SHP77 treated with DMSO at 0.1 percent for 48 hours (cell line): ENCODE measurements around the gene NAA40.

Source experiments
- DNase-seq: peaks from one replicate; lab custom pipeline; 2025; lab: John Stamatoyannopoulos, UW

The NAA40 gene

GRCh38 chr11:63986932-63987513, 48.2 kb downstream of the NAA40 start:
- no peak for DNase-seq

GRCh38 chr11:63991558-63991957, 52.8 kb downstream of the NAA40 start:
- DNase-seq: no peak

- no peak for DNase-seq
Observed at GRCh38 chr11:63993100-63993499, 54.3 kb downstream of the NAA40 start.

- no peak for DNase-seq
Observed at GRCh38 chr11:63993993-63994392, 55.2 kb downstream of the NAA40 start.

GRCh38 chr11:63996512-63996911, 57.7 kb downstream of the NAA40 start:
- no peak for DNase-seq

- no peak for DNase-seq
Observed at GRCh38 chr11:63997104-63997700, 58.4 kb downstream of the NAA40 start.

GRCh38 chr11:63997801-63998337, 59.1 kb downstream of the NAA40 start:
- no peak for DNase-seq

GRCh38 chr11:63998558-63999348, 60.0 kb downstream of the NAA40 start:
- DNase-seq: no peak

GRCh38 chr11:63999349-64000025, 60.7 kb downstream of the NAA40 start:
- no peak for DNase-seq

- no peak for DNase-seq
Observed at GRCh38 chr11:64000026-64000739, 61.4 kb downstream of the NAA40 start.

- no peak for DNase-seq
Observed at GRCh38 chr11:64000740-64001483, 62.1 kb downstream of the NAA40 start.

- no peak for DNase-seq
Observed at GRCh38 chr11:64001484-64002420, 63.0 kb downstream of the NAA40 start.

GRCh38 chr11:64003807-64004589, 65.2 kb downstream of the NAA40 start:
- no peak for DNase-seq

- no peak for DNase-seq
Observed at GRCh38 chr11:64004590-64004984, 65.8 kb downstream of the NAA40 start.

GRCh38 chr11:64005691-64006090, 66.9 kb downstream of the NAA40 start:
- DNase-seq: no peak

GRCh38 chr11:64006398-64006797, 67.6 kb downstream of the NAA40 start:
- DNase-seq: no peak
